Thyroid gland (tissue), 4 donors: Measurements from ENCODE around the gene BRAF.

ENCODE experiments used
- POLR2A ChIP-seq, 2 donors: fragments of 450-650 bp; IDR thresholded peaks; one replicate each; pipeline ENCODE4 v1.6.1; 2017; ENCODE audit warnings: antibody characterized with exemption in 2 of 2, mild to moderate bottlenecking in 2 of 2, moderate library complexity in 1 of 2
- TF ChIP-seq, protein P1 (sequence below), 6 experiments: fragments of 200-600 bp in 3 of 6; fragments of 450-650 bp in 3 of 6; sonication (generic) in 3 of 6; IDR thresholded peaks; one replicate each; pipeline ENCODE4 v1.5.1; 2016 to 2019; ENCODE audit warnings: antibody characterized with exemption in 6 of 6, mild to moderate bottlenecking in 2 of 6, inconsistent platforms in 1 of 6, moderate library complexity in 1 of 6

GRCh38 chr7:140732416-140732815, 192.3 kb downstream of the BRAF start:
- TF ChIP-seq, protein P1, sequence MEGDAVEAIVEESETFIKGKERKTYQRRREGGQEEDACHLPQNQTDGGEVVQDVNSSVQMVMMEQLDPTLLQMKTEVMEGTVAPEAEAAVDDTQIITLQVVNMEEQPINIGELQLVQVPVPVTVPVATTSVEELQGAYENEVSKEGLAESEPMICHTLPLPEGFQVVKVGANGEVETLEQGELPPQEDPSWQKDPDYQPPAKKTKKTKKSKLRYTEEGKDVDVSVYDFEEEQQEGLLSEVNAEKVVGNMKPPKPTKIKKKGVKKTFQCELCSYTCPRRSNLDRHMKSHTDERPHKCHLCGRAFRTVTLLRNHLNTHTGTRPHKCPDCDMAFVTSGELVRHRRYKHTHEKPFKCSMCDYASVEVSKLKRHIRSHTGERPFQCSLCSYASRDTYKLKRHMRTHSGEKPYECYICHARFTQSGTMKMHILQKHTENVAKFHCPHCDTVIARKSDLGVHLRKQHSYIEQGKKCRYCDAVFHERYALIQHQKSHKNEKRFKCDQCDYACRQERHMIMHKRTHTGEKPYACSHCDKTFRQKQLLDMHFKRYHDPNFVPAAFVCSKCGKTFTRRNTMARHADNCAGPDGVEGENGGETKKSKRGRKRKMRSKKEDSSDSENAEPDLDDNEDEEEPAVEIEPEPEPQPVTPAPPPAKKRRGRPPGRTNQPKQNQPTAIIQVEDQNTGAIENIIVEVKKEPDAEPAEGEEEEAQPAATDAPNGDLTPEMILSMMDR (IDR thresholded peaks at IDR 0.05) = no peak
- TF ChIP-seq POLR2A (IDR thresholded peaks at IDR 0.05) = no peak
